Endothelial cell of umbilical vein (primary cell): ENCODE results near the gene NEDD4. TPM values are rescaled to one million over a fixed set of nuclear protein-coding genes. Genes with fewer than 3 reads are reported as not detected.

Experiments
- BruUV-seq: library from RNA; stranded (reverse); fragments of 400-500 nt; replicated peaks from 2 replicates; lab custom pipeline; 2021; lab: Mats Ljungman, UMichigan
- CTCF ChIA-PET: fragments of 300-600, 350-600 bp; sonication (Branson Sonifier 250); formaldehyde crosslinking; loops from one replicate; lab custom pipeline; 2021; ENCODE audit warnings: antibody characterized with exemption, inconsistent platforms; lab: Charles Lee
- POLR2A ChIA-PET: fragments of 300-600, 350-600 bp; sonication (Branson Sonifier 250); formaldehyde crosslinking; loops from one replicate; lab custom pipeline; 2021; ENCODE audit warnings: antibody characterized with exemption, inconsistent platforms; lab: Charles Lee
- DNase-seq: peaks from one replicate; pipeline ENCODE4 v3.0.0-alpha.2; 2011; ENCODE audit warnings: low read depth, low spot score
- FAIRE-seq: peaks from 2 replicates; lab custom pipeline; 2011; peaks lifted over from hg19 to GRCh38; lab: Jason Lieb, UNC
- H2AFZ ChIP-seq: 2 replicates; pipeline ENCODE4 v1.6.0; 2012; ENCODE audit warnings: low read depth, low read length, control low read depth, inconsistent platforms
- H3K27ac ChIP-seq: 2 replicates; pipeline ENCODE4 v1.5.1; 2011; ENCODE audit warnings: low read depth, mild to moderate bottlenecking, control low read depth, low read length, moderate library complexity; ENCODE audit not compliant: insufficient read depth
- H3K27me3 ChIP-seq, 2 experiments: 2 replicates each; pipeline versions ENCODE4 v1.6.0 to v1.6.1; 2011; ENCODE audit warnings: low read length in 2 of 2, mixed read lengths in 1 of 2; ENCODE audit not compliant: control insufficient read depth in 2 of 2, insufficient read depth in 2 of 2
- H3K36me3 ChIP-seq, 2 experiments: 2 replicates in 1 of 2; 3 replicates in 1 of 2; pipeline ENCODE4 v1.5.1; 2011; ENCODE audit warnings: low read length in 2 of 2, mild to moderate bottlenecking in 1 of 2, moderate library complexity in 1 of 2; ENCODE audit not compliant: control insufficient read depth in 2 of 2, insufficient read depth in 2 of 2; ENCODE audit errors: extremely low read depth in 1 of 2
- H3K4me1 ChIP-seq: 3 replicates; pipeline ENCODE4 v1.5.1; 2011; ENCODE audit warnings: mild to moderate bottlenecking, low read length; ENCODE audit not compliant: control insufficient read depth, insufficient read depth; ENCODE audit errors: extremely low read depth
- H3K4me2 ChIP-seq: 2 replicates; pipeline ENCODE4 v1.6.1; 2011; ENCODE audit warnings: low read length, control low read depth, mixed read lengths; ENCODE audit not compliant: insufficient read depth
- H3K4me3 ChIP-seq, 3 experiments: fragments of 200-600 bp in 1 of 3; sonication (generic), shearing (Covaris generic) in 1 of 3; replicated peaks in 1 of 3; 2 replicates each; pipeline ENCODE4 v1.5.1; 2011 to 2016; ENCODE audit warnings: control low read depth in 3 of 3, low read length in 3 of 3, mild to moderate bottlenecking in 2 of 3, inconsistent platforms in 1 of 3, low read depth in 1 of 3, moderate library complexity in 1 of 3; ENCODE audit not compliant: insufficient read depth in 1 of 3
- H3K79me2 ChIP-seq: 2 replicates; pipeline ENCODE4 v1.6.0; 2012; ENCODE audit warnings: low read length, inconsistent platforms; ENCODE audit not compliant: control insufficient read depth, insufficient read depth
- H3K9ac ChIP-seq: replicated peaks from 2 replicates; pipeline ENCODE3; 2011; ENCODE audit warnings: low read length, control low read depth; ENCODE audit not compliant: insufficient read depth; ENCODE audit errors: extremely low read depth
- H3K9me1 ChIP-seq: replicated peaks from 3 replicates; pipeline ENCODE4 v1.6.0; 2011; ENCODE audit warnings: mild to moderate bottlenecking, low read length; ENCODE audit not compliant: control insufficient read depth, insufficient read depth; ENCODE audit errors: extremely low read depth
- H3K9me3 ChIP-seq: replicated peaks from 2 replicates; pipeline ENCODE4 v1.5.1; 2012; ENCODE audit warnings: low read length, inconsistent platforms; ENCODE audit not compliant: control insufficient read depth, insufficient read depth
- H4K20me1 ChIP-seq: replicated peaks from 2 replicates; pipeline ENCODE3; 2011; ENCODE audit warnings: mild to moderate bottlenecking, low read length; ENCODE audit not compliant: control insufficient read depth, insufficient read depth; ENCODE audit errors: extremely low read depth
- CTCF ChIP-seq, 2 donors: IDR thresholded peaks; 1 replicate in 1 of 2; 2 replicates in 1 of 2; pipeline ENCODE4 v1.5.1; 2011; ENCODE audit warnings: low read length in 2 of 2, mild to moderate bottlenecking in 2 of 2, moderate library complexity in 2 of 2, control low read depth in 1 of 2, inconsistent platforms in 1 of 2, low read depth in 1 of 2; ENCODE audit not compliant: insufficient read depth in 1 of 2; ENCODE audit errors: extremely low read depth in 1 of 2
- EZH2 ChIP-seq: IDR thresholded peaks from 2 replicates; pipeline ENCODE4 v1.6.1; 2012; ENCODE audit warnings: borderline replicate concordance, low read depth, mild to moderate bottlenecking, moderate library complexity, low read length, inconsistent platforms; ENCODE audit not compliant: severe bottlenecking
- FOS ChIP-seq: IDR thresholded peaks from 2 replicates; pipeline ENCODE4 v1.6.1; 2011; ENCODE audit warnings: mild to moderate bottlenecking, low read length, moderate library complexity, borderline replicate concordance; ENCODE audit not compliant: insufficient read depth
- GATA2 ChIP-seq: IDR thresholded peaks from 2 replicates; pipeline ENCODE4 v1.7.0; 2011; ENCODE audit warnings: low read depth, mild to moderate bottlenecking, moderate library complexity, mixed read lengths, low read length; ENCODE audit not compliant: insufficient read length, insufficient read depth
- JUN ChIP-seq: IDR thresholded peaks from 2 replicates; pipeline ENCODE4 v1.6.1; 2011; ENCODE audit warnings: borderline replicate concordance, low read depth; ENCODE audit not compliant: insufficient read length, insufficient read depth
- POLR2A ChIP-seq: IDR thresholded peaks from 2 replicates; pipeline ENCODE4 v1.6.1; 2012; ENCODE audit warnings: low read depth, mild to moderate bottlenecking, control low read depth, low read length
- POLR2AphosphoS5 ChIP-seq: IDR thresholded peaks from 2 replicates; pipeline ENCODE4 v1.6.1; 2012; ENCODE audit warnings: low read depth, mild to moderate bottlenecking, control low read depth, low read length, moderate library complexity; ENCODE audit not compliant: insufficient read depth
- dilution Hi-C: fragments of 300-500 bp; cut with MboI; formaldehyde crosslinking; loops from one replicate; pipeline ENCODE4 v1.15.0; 2019; ENCODE audit warnings: low sequenced_read_pairs; ENCODE audit not compliant: extremely low pct_ligation_motif_present
- intact Hi-C: fragments of 100-400 bp; cut with micrococcal nuclease; formaldehyde crosslinking; loops from one replicate; pipeline ENCODE4 v1.10.0; 2022
- polyA plus RNA-seq, 4 experiments: library from polyadenylated mRNA; depleted of rRNA in 3 of 4; stranded (reverse) in 3 of 4; unstranded in 1 of 4; fragments of >200 nt; gene quantifications; 2 replicates each; pipeline versions ENCODE4 v1.2.1 to v1.2.3, GENCODE V29; 2011 to 2012; ENCODE audit warnings: missing spikeins in 1 of 4
- total RNA-seq: library from RNA; stranded (reverse); gene quantifications from 2 replicates; pipeline ENCODE4 v1.2.3, GENCODE V29; 2021

The NEDD4 gene
- total and polyA plus RNA-seq, 2 donors (not counting 3 experiments of a cell fraction or from before 2014, with no cell fraction given) = 9.2 to 39.0 TPM

- no peaks in the 10 kb centered on the region for H3K9me3 ChIP-seq
- H3K27ac ChIP-seq = no peak overlapping the region
- intact Hi-C loops (no loop called here), dilution Hi-C loops (no loop called here)
- no peak overlapping the region for H3K4me3 ChIP-seq
- BruUV-seq = no TSS peak
- no peak overlapping the region for H3K9ac ChIP-seq
- FAIRE-seq (no peak), DNase-seq (no peak)
- ChIA-PET POLR2A (no interaction called here), CTCF (interaction anchor here (2.1 kb wide), 1 partner anchor 16 kb away, joined by 9 read pairs; no protein-coding TSS in a partner anchor)
- H3K36me3 ChIP-seq = peaks cover 5 to 12% of the 10 kb centered on the region in 2 experiments
- no peaks in the 10 kb centered on the region for H3K9me1 ChIP-seq
- no peak overlapping the region for H2AFZ ChIP-seq
- H3K4me2 ChIP-seq = no peak overlapping the region
- no peaks in the 10 kb centered on the region for H4K20me1 ChIP-seq
- H3K79me2 ChIP-seq = no peaks in the 10 kb centered on the region
- no peak for TF ChIP-seq POLR2AphosphoS5
- TF ChIP-seq GATA2 = no peak
- H3K4me1 ChIP-seq = no peaks in the 10 kb centered on the region
- no peaks in the 10 kb centered on the region for H3K27me3 ChIP-seq
These were observed 163.6 kb downstream of the NEDD4 start for GRCh38 chr15:55829826-55830225.

GRCh38 chr15:55827955-55828354, 165.5 kb downstream of the NEDD4 start:
- no peak for FAIRE-seq
- H3K4me2 ChIP-seq = no peak overlapping the region
- H3K79me2 ChIP-seq = no peaks in the 10 kb centered on the region
- no peak overlapping the region for H3K9ac ChIP-seq
- dilution Hi-C loops = no loop called here
- no peaks in the 10 kb centered on the region for H3K27me3 ChIP-seq
- TSS peak; percentile 8 for BruUV-seq
- intact Hi-C loops = no loop called here
- no peaks in the 10 kb centered on the region for H4K20me1 ChIP-seq
- H3K9me1 ChIP-seq = no peaks in the 10 kb centered on the region
- ChIA-PET POLR2A (no interaction called here), CTCF (no interaction called here)
- peaks cover 5 to 12% of the 10 kb centered on the region in 2 experiments for H3K36me3 ChIP-seq
- H3K4me3 ChIP-seq = no peak overlapping the region
- no peaks in the 10 kb centered on the region for H3K4me1 ChIP-seq
- H3K9me3 ChIP-seq = no peaks in the 10 kb centered on the region
- H3K27ac ChIP-seq = no peak overlapping the region
- no peak for DNase-seq
- TF ChIP-seq EZH2 (no peak), FOS (no peak), CTCF (IDR thresholded peaks at IDR 0.05; ENCODE audit: extremely low read depth in 1 of 2, insufficient read depth in 1 of 2, low read depth in 1 of 2, low read length in 2 of 2) (no peak), JUN (no peak), POLR2AphosphoS5 (no peak), POLR2A (no peak), GATA2 (no peak)
- no peak overlapping the region for H2AFZ ChIP-seq
